HEK293T (cell line): ENCODE results near the gene VAV2.

Experiments used
- BHLHE40 ChIP-seq: fragments of 450-650 bp; IDR thresholded peaks from 2 replicates; pipeline ENCODE4 v1.6.1; 2016; ENCODE audit warnings: mild to moderate bottlenecking, moderate library complexity, borderline replicate concordance
- CTBP1 ChIP-seq: fragments of 450-650 bp; IDR thresholded peaks from 2 replicates; pipeline ENCODE4 v1.6.1; 2016; ENCODE audit warnings: borderline replicate concordance
- ELF4 ChIP-seq: fragments of 450-650 bp; IDR thresholded peaks from 2 replicates; pipeline ENCODE4 v1.6.1; 2017; ENCODE audit warnings: antibody characterized with exemption
- FOXA1 ChIP-seq: fragments of 450-650 bp; IDR thresholded peaks from 2 replicates; pipeline ENCODE4 v1.6.1; 2016; ENCODE audit warnings: mild to moderate bottlenecking
- FOXK2 ChIP-seq: fragments of 450-650 bp; IDR thresholded peaks from 2 replicates; pipeline ENCODE4 v1.6.1; 2016; ENCODE audit warnings: mild to moderate bottlenecking
- FOXM1 ChIP-seq: fragments of 450-650 bp; IDR thresholded peaks from 2 replicates; pipeline ENCODE4 v1.6.1; 2017; ENCODE audit warnings: mild to moderate bottlenecking, borderline replicate concordance
- L3MBTL2 ChIP-seq: fragments of 450-650 bp; conservative IDR thresholded peaks from 2 replicates; pipeline ENCODE4 v1.6.1; 2016; ENCODE audit warnings: mild to moderate bottlenecking
- LEF1 ChIP-seq: fragments of 450-650 bp; IDR thresholded peaks from 2 replicates; pipeline ENCODE4 v1.6.1; 2017; ENCODE audit warnings: mild to moderate bottlenecking, borderline replicate concordance
- NFRKB ChIP-seq: fragments of 450-650 bp; IDR thresholded peaks from 2 replicates; pipeline ENCODE4 v1.6.1; 2016; ENCODE audit warnings: mild to moderate bottlenecking, moderate library complexity
- PKNOX1 ChIP-seq: fragments of 450-650 bp; IDR thresholded peaks from 2 replicates; pipeline ENCODE4 v1.6.1; 2016
- SP1 ChIP-seq: fragments of 450-650 bp; IDR thresholded peaks from 2 replicates; pipeline ENCODE4 v1.6.1; 2017
- TARDBP ChIP-seq: fragments of 450-650 bp; IDR thresholded peaks from 2 replicates; pipeline ENCODE4 v1.6.1; 2016
- ZNF384 ChIP-seq: fragments of 450-650 bp; IDR thresholded peaks from 2 replicates; pipeline ENCODE4 v1.6.1; 2016

- TF ChIP-seq ELF4, result no peak
- TF ChIP-seq FOXM1, result no peak
- no peak for TF ChIP-seq FOXA1
- no peak for TF ChIP-seq BHLHE40
- TF ChIP-seq SP1, result no peak
- no peak for TF ChIP-seq FOXK2
- no peak for TF ChIP-seq PKNOX1
- TF ChIP-seq TARDBP, result no peak
- TF ChIP-seq L3MBTL2, result no peak
- no peak for TF ChIP-seq LEF1
- no peak for TF ChIP-seq NFRKB
- TF ChIP-seq ZNF384, result no peak
- TF ChIP-seq CTBP1, result no peak
Observed at GRCh38 chr9:133788045-133788818, 203.9 kb downstream of the VAV2 start.
